GM11168 (cell line): ENCODE results near the gene OGFOD3.

Source experiments
- in situ Hi-C: fragments of 300-500 bp; cut with MboI; formaldehyde crosslinking; loops from one replicate; pipeline ENCODE4 v1.12.0; 2022; ENCODE audit warnings: low sequenced_read_pairs; ENCODE audit not compliant: unreplicated experiment

OGFOD3 gene

GRCh38 chr17:82410014-82410716 is 8.2 kb downstream of the OGFOD3 start:
- in situ Hi-C loops: no loop called here

GRCh38 chr17:82408938-82409318 is 9.5 kb downstream of the OGFOD3 start:
- in situ Hi-C loops: no loop called here

- in situ Hi-C loops: no loop called here
Measured at GRCh38 chr17:82408288-82408937, 10.0 kb downstream of the OGFOD3 start.

GRCh38 chr17:82407255-82407654 is 11.1 kb downstream of the OGFOD3 start:
- in situ Hi-C loops: no loop called here

- in situ Hi-C loops: no loop called here
Measured at GRCh38 chr17:82406131-82406671, 12.2 kb downstream of the OGFOD3 start.

GRCh38 chr17:82405051-82405450 is 13.3 kb downstream of the OGFOD3 start:
- in situ Hi-C loops: no loop called here

- in situ Hi-C loops: no loop called here
Measured at GRCh38 chr17:82403662-82404660, 14.4 kb downstream of the OGFOD3 start.

- in situ Hi-C loops: no loop called here
Measured at GRCh38 chr17:82402865-82403264, 15.5 kb downstream of the OGFOD3 start.

GRCh38 chr17:82400830-82401229 is 17.6 kb downstream of the OGFOD3 start:
- in situ Hi-C loops: no loop called here

- in situ Hi-C loops: no loop called here
Measured at GRCh38 chr17:82400206-82400605, 18.2 kb downstream of the OGFOD3 start.

- in situ Hi-C loops: no loop called here
Measured at GRCh38 chr17:82399601-82400101, 18.7 kb downstream of the OGFOD3 start.

GRCh38 chr17:82399041-82399441 is 19.3 kb downstream of the OGFOD3 start:
- in situ Hi-C loops: no loop called here

- in situ Hi-C loops: no loop called here
Measured at GRCh38 chr17:82397449-82398335, 20.7 kb downstream of the OGFOD3 start.

- in situ Hi-C loops: no loop called here
Measured at GRCh38 chr17:82396601-82397435, 21.6 kb downstream of the OGFOD3 start.

GRCh38 chr17:82394278-82394677 is 24.1 kb downstream of the OGFOD3 start:
- in situ Hi-C loops: no loop called here

GRCh38 chr17:82392941-82393340 is 25.4 kb downstream of the OGFOD3 start:
- in situ Hi-C loops: no loop called here

GRCh38 chr17:82392209-82392920 is 26.0 kb downstream of the OGFOD3 start:
- in situ Hi-C loops: no loop called here

GRCh38 chr17:82391496-82392066 is 26.8 kb downstream of the OGFOD3 start:
- in situ Hi-C loops: no loop called here
